ENCODE measurements around the gene PDRG1. TPM values are rescaled to one million over a fixed set of nuclear protein-coding genes. Genes with fewer than 3 reads are reported as not detected.
"Not testable (repeated sequence)": the region's sequence is repeated elsewhere in the genome, so short reads cannot be mapped to it uniquely, and the experiment has no call there.

The PDRG1 gene
- total and polyA plus RNA-seq, 2 donors from 2014 or later = 10.4 to 22.5 TPM

GRCh38 chr20:31922588-31922987 lies 29.3 kb downstream of the PDRG1 start:
- FAIRE-seq = no peak
- no peaks in the 10 kb centered on the region for H3K36me3 ChIP-seq (ENCODE audit: control insufficient read depth in 2 of 3, insufficient read depth in 3 of 3, low read length in 3 of 3)
- no peak overlapping the region for H3K9ac ChIP-seq (ENCODE audit: low read length in 3 of 3)
- H3K27me3 ChIP-seq (ENCODE audit: control insufficient read depth, insufficient read depth, low read length) = no peaks in the 10 kb centered on the region
- no peak for DNase-seq
- no peaks in the 10 kb centered on the region for H3K9me3 ChIP-seq (ENCODE audit: control insufficient read depth in 2 of 3, insufficient read depth in 1 of 3, low read length in 3 of 3)
- H3K27ac ChIP-seq (ENCODE audit: low read depth in 2 of 2, low read length in 2 of 2) = no peak overlapping the region
- H3K4me1 ChIP-seq (ENCODE audit: control insufficient read depth in 2 of 3, insufficient read depth in 2 of 3, low read depth in 1 of 3, low read length in 3 of 3) = no peaks in the 10 kb centered on the region
- TF ChIP-seq CTCF (IDR thresholded peaks at IDR 0.05; ENCODE audit: borderline replicate concordance, extremely low read depth, insufficient read depth) = no peak
- intact Hi-C loops (cut with DNase I) = no loop called here
- H3K4me3 ChIP-seq (ENCODE audit: low read length in 3 of 3) = no peak overlapping the region

GRCh38 chr20:31922181-31922580 lies 29.7 kb downstream of the PDRG1 start:
- intact Hi-C loops (cut with DNase I) = no loop called here
- Histone ChIP-seq H3K27ac (ENCODE audit: low read depth in 2 of 2, low read length in 2 of 2) (no peak overlapping the region), H3K4me3 (ENCODE audit: low read length in 3 of 3) (no peak overlapping the region), H3K27me3 (ENCODE audit: control insufficient read depth, insufficient read depth, low read length) (no peaks in the 10 kb centered on the region), H3K9ac (ENCODE audit: low read length in 3 of 3) (no peak overlapping the region), H3K4me1 (ENCODE audit: control insufficient read depth in 2 of 3, insufficient read depth in 2 of 3, low read depth in 1 of 3, low read length in 3 of 3) (no peaks in the 10 kb centered on the region), H3K36me3 (ENCODE audit: control insufficient read depth in 2 of 3, insufficient read depth in 3 of 3, low read length in 3 of 3) (no peaks in the 10 kb centered on the region), H3K9me3 (ENCODE audit: control insufficient read depth in 2 of 3, insufficient read depth in 1 of 3, low read length in 3 of 3) (no peaks in the 10 kb centered on the region)
- FAIRE-seq (no peak), DNase-seq (no peak)
- no peak for TF ChIP-seq CTCF (IDR thresholded peaks at IDR 0.05; ENCODE audit: borderline replicate concordance, extremely low read depth, insufficient read depth)

- H3K9ac ChIP-seq (ENCODE audit: low read length in 3 of 3); H3K4me3 ChIP-seq (ENCODE audit: low read length in 3 of 3); H3K27ac ChIP-seq (ENCODE audit: low read depth in 2 of 2, low read length in 2 of 2); H3K4me1 ChIP-seq (ENCODE audit: control insufficient read depth in 2 of 3, insufficient read depth in 2 of 3, low read depth in 1 of 3, low read length in 3 of 3); DNase-seq; H3K27me3 ChIP-seq (ENCODE audit: control insufficient read depth, insufficient read depth, low read length); FAIRE-seq; H3K36me3 ChIP-seq (ENCODE audit: control insufficient read depth in 2 of 3, insufficient read depth in 3 of 3, low read length in 3 of 3); intact Hi-C loops (cut with DNase I); H3K9me3 ChIP-seq (ENCODE audit: control insufficient read depth in 2 of 3, insufficient read depth in 1 of 3, low read length in 3 of 3): not testable (repeated sequence)
Measured at GRCh38 chr20:31921480-31921879, 30.4 kb downstream of the PDRG1 start.

- Histone ChIP-seq H3K4me3 (ENCODE audit: low read length in 3 of 3) (no peak overlapping the region), H3K4me1 (ENCODE audit: control insufficient read depth in 2 of 3, insufficient read depth in 2 of 3, low read depth in 1 of 3, low read length in 3 of 3) (no peaks in the 10 kb centered on the region), H3K27me3 (ENCODE audit: control insufficient read depth, insufficient read depth, low read length) (no peaks in the 10 kb centered on the region), H3K27ac (ENCODE audit: low read depth in 2 of 2, low read length in 2 of 2) (no peak overlapping the region), H3K9ac (ENCODE audit: low read length in 3 of 3) (no peak overlapping the region), H3K9me3 (ENCODE audit: control insufficient read depth in 2 of 3, insufficient read depth in 1 of 3, low read length in 3 of 3) (no peaks in the 10 kb centered on the region), H3K36me3 (ENCODE audit: control insufficient read depth in 2 of 3, insufficient read depth in 3 of 3, low read length in 3 of 3) (no peaks in the 10 kb centered on the region)
- FAIRE-seq (no peak), DNase-seq (no peak)
- TF ChIP-seq CTCF (IDR thresholded peaks at IDR 0.05; ENCODE audit: borderline replicate concordance, extremely low read depth, insufficient read depth) = no peak
- intact Hi-C loops (cut with DNase I) = no loop called here
Measured at GRCh38 chr20:31920275-31920855, 31.5 kb downstream of the PDRG1 start.

Data from kidney (tissue), 14 donors.